ENCODE data around the gene MARK3.

MARK3 gene

GRCh38 chr14:103552011-103552845 lies 167.0 kb downstream of the MARK3 start:
- H3K36me3 ChIP-seq = no peaks in the 10 kb centered on the region
- H3K27ac ChIP-seq = no peak overlapping the region
- no peak for TF ChIP-seq CTCF (IDR thresholded peaks at IDR 0.05)
- no peak overlapping the region for H3K4me3 ChIP-seq (ENCODE audit: low read depth in 1 of 2, low read length in 1 of 2)
- H3K27me3 ChIP-seq = no peaks in the 10 kb centered on the region
- H3K9me3 ChIP-seq = no peaks in the 10 kb centered on the region
- H3K4me1 ChIP-seq (ENCODE audit: control insufficient read depth in 1 of 2, insufficient read depth in 1 of 2, low read depth in 1 of 2, low read length in 1 of 2) = no peaks in the 10 kb centered on the region

GRCh38 chr14:103552846-103553210 lies 167.6 kb downstream of the MARK3 start:
- Histone ChIP-seq H3K9me3 (no peaks in the 10 kb centered on the region), H3K27ac (no peak overlapping the region), H3K4me3 (ENCODE audit: low read depth in 1 of 2, low read length in 1 of 2) (no peak overlapping the region), H3K4me1 (ENCODE audit: control insufficient read depth in 1 of 2, insufficient read depth in 1 of 2, low read depth in 1 of 2, low read length in 1 of 2) (no peaks in the 10 kb centered on the region), H3K36me3 (no peaks in the 10 kb centered on the region), H3K27me3 (no peaks in the 10 kb centered on the region)
- TF ChIP-seq CTCF (IDR thresholded peaks at IDR 0.05) = no peak

Data from neutrophil (primary cell).